PFSK-1 (cell line): ENCODE results near the gene DCUN1D2.

ENCODE experiments used
- FOXP2 ChIP-seq: optimal IDR thresholded peaks from 2 replicates; pipeline ENCODE3; 2011; ENCODE audit warnings: borderline replicate concordance, control low read depth, inconsistent platforms; ENCODE audit not compliant: insufficient read depth; ENCODE audit errors: extremely low read length, extremely low read depth
- POLR2AphosphoS5 ChIP-seq: IDR thresholded peaks from 2 replicates; pipeline ENCODE4 v1.6.1; 2012; ENCODE audit warnings: low read depth, mild to moderate bottlenecking, control low read depth, low read length, moderate library complexity
- REST ChIP-seq, 2 experiments: IDR thresholded peaks; 2 replicates each; pipeline versions ENCODE4 v1.6.1 to v1.8.0; 2011 to 2012; ENCODE audit warnings: low read depth in 2 of 2, low read length in 2 of 2, control low read depth in 1 of 2, inconsistent platforms in 1 of 2, mild to moderate bottlenecking in 1 of 2, moderate library complexity in 1 of 2; ENCODE audit not compliant: insufficient read depth in 1 of 2
- SIN3A ChIP-seq: IDR thresholded peaks from 2 replicates; pipeline ENCODE4 v1.6.1; 2012; ENCODE audit warnings: mild to moderate bottlenecking, low read length, moderate library complexity, borderline replicate concordance; ENCODE audit not compliant: insufficient read depth
- TAF1 ChIP-seq: IDR thresholded peaks from 2 replicates; pipeline ENCODE4 v1.6.1; 2012; ENCODE audit warnings: low read length, control low read depth, borderline replicate concordance; ENCODE audit not compliant: insufficient read depth

Gene DCUN1D2

GRCh38 chr13:113415032-113415431 lies 75.5 kb downstream of the DCUN1D2 start:
- no peak for TF ChIP-seq POLR2AphosphoS5
- TF ChIP-seq TAF1: no peak
- TF ChIP-seq FOXP2: no peak
- no peak for TF ChIP-seq REST (IDR thresholded peaks at IDR 0.05; ENCODE audit: insufficient read depth in 1 of 2, low read depth in 2 of 2, low read length in 2 of 2)
- TF ChIP-seq SIN3A: no peak

- TF ChIP-seq POLR2AphosphoS5 (no peak), SIN3A (no peak), FOXP2 (no peak), TAF1 (no peak), REST (IDR thresholded peaks at IDR 0.05; ENCODE audit: insufficient read depth in 1 of 2, low read depth in 2 of 2, low read length in 2 of 2) (no peak)
Observed at GRCh38 chr13:113414335-113414734, 76.2 kb downstream of the DCUN1D2 start.

GRCh38 chr13:113413898-113414282 lies 76.6 kb downstream of the DCUN1D2 start:
- TF ChIP-seq REST (IDR thresholded peaks at IDR 0.05; ENCODE audit: insufficient read depth in 1 of 2, low read depth in 2 of 2, low read length in 2 of 2) (no peak), POLR2AphosphoS5 (no peak), SIN3A (no peak), FOXP2 (no peak), TAF1 (no peak)

GRCh38 chr13:113413178-113413897 lies 77.2 kb downstream of the DCUN1D2 start:
- TF ChIP-seq FOXP2 (no peak), SIN3A (no peak), POLR2AphosphoS5 (no peak), TAF1 (no peak), REST (IDR thresholded peaks at IDR 0.05; ENCODE audit: insufficient read depth in 1 of 2, low read depth in 2 of 2, low read length in 2 of 2) (no peak)

- TF ChIP-seq FOXP2 (no peak), SIN3A (no peak), REST (IDR thresholded peaks at IDR 0.05; ENCODE audit: insufficient read depth in 1 of 2, low read depth in 2 of 2, low read length in 2 of 2) (no peak), TAF1 (no peak), POLR2AphosphoS5 (no peak)
Observed at GRCh38 chr13:113412440-113412839, 78.1 kb downstream of the DCUN1D2 start.
